ENCODE data around the gene PARN.
"Not testable (repeated sequence)": the region's sequence is repeated elsewhere in the genome, so short reads cannot be mapped to it uniquely, and the experiment has no call there.

PARN gene

DNA sequence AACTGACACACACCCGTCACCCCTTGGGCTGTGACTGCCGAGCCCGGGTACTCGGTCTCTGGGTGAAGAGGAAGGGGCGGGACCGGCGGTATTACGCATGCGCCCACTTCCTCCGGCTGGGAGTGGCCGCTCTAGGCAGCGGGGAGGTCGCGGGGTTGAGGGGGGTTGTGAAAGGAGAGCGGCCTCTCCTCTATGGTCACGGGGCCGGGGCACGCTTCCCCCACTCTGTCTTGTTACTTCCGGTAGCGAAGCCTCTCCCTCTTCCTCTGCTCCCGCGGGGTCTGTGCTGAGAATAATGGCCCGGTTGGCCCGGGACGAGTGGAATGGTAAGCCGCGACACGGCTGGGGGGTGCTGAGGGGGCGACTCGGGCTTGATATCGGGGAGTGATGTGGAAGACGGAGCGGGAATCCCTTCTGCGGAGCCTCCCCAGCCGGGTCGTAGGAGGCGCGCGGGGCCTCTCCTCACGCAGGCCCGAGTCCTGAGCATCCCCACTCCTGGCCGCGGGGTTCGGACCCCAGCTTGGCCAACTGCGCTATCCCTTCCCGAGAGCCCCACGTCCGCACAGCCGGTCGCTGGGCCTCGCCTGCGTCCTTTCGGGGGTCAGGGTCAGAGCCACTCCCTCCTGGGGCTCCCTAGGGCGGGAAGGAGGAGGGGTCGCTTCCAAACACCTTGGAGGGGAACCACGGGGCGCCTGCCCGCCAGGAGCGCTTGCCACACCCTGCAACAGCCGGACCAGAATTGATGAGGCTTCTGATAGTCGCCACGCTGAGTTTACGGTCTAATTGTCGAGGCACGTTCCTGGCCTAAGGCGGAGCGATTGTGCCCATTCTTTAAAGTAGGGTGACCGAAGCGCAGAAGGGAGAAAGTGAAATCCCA, 2.9 kb upstream of the PARN start, which contains the start of gene BFAR:
Gene BFAR (plus strand): TSS at position 259 of the 877 bp plus-strand sequence. CDS start 11,396 bp downstream, outside the sequence.
- peak; percentile 96 for DNase-seq (ENCODE audit: low spot score)

GRCh38 chr16:14630620-14631330, 715 bp upstream of the PARN start:
- DNase-seq (ENCODE audit: low spot score) = not testable (repeated sequence)

DNA sequence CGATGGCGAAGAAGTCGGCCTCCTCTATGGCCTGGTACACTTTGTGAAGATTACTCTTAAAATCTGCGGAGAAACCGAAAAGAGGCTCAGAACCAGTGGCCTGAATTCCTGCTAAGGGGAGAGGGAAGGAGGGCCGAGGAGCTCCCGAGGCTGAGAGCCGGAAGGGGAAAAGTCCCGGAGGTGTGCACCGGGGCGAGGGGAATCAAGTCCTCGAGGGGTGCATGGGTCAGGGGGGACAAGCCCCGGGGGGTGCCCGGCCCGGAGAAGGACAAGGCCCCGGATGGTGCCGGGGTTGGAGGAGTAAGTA, 495 bp downstream of the PARN start:
- DNase-seq (ENCODE audit: low spot score) = no peak

GRCh38 chr16:14628806-14629611, 1.1 kb downstream of the PARN start:
- DNase-seq (ENCODE audit: low spot score) = no peak

- no peak for DNase-seq (ENCODE audit: low spot score)
Measured at GRCh38 chr16:14627078-14627477, 3.0 kb downstream of the PARN start.

DNA sequence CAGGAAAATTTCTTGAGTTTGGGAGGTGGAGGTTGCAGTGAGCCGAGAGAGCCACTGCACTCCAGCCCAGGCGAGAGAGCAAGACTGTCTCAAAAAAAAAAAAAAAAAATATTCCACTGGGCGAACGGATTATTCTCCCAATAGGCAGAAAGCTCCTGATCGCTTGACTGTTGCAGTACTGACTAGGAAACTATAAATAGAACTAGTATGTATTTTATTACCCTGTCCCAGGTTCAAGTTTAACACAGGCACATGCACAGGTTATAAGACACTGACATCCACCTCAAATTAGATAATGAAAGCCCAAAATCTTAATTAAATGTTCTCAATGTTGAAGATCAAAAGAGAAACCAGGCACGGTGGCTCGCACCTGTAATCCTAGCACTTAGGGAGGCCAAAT, 11.5 kb downstream of the PARN start:
- no peak for DNase-seq (ENCODE audit: low spot score)

DNA sequence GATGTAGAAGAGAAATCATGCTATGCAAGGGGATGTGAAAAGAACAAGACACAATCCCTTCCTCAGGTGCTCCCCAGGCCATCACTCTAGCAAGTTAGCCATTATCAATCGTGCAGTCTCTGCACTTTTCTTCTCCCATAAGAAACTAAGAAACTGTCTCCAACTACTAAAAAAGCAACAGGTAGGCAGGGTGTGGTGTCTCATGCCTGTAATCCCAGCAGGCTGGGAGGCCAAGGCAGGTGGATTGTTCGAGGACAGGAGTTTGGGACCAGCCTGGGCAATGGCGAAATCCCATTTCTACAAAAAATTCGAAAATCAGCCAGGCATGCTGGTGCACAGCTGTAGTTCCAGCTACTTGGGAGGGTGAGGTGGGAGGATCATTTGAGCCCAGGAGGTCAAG, 13.8 kb downstream of the PARN start:
- DNase-seq (ENCODE audit: low spot score) = no peak

DNA sequence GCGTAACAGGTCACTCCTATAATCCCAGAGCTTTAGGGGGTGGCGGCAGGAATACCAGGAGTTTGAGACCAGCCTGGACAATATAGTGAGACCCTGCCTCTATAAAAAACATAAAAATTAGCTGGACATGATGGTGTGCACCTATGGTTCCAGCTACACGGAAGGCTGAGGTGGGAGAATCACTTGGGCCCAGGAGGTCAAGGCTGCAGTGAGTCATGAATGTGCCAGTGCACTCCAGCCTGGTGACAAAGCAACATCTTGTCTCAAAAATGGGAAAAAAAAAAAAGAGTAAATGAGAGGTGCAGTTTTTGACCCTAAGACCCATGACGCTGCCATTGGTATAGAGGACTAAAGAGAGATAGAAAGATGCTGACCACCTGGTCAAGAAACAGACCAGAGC, 16.1 kb downstream of the PARN start:
- DNase-seq (ENCODE audit: low spot score) = no peak

DNA sequence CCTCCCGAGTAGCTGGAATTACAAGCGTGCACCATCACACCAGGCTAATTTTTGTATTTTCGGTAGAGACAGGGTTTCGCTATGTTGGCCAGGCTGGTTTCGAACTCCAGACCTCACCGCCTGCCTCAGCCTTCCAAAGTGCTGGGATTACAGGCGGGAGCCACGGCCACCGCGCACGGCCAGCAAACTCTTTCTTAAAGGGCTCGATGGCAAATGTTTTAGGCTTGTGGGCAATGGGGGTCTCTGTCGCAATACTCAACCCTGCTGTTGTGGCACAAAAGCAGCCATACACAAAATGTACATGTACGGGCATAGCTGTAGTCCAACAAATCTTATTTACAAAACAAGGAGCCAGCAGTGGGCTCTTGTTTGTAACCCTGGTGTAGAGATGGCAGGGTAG, 18.4 kb downstream of the PARN start:
- no peak for DNase-seq (ENCODE audit: low spot score)

- DNase-seq (ENCODE audit: low spot score) = no peak
Measured at GRCh38 chr16:14609716-14610115, 20.3 kb downstream of the PARN start.

DNA sequence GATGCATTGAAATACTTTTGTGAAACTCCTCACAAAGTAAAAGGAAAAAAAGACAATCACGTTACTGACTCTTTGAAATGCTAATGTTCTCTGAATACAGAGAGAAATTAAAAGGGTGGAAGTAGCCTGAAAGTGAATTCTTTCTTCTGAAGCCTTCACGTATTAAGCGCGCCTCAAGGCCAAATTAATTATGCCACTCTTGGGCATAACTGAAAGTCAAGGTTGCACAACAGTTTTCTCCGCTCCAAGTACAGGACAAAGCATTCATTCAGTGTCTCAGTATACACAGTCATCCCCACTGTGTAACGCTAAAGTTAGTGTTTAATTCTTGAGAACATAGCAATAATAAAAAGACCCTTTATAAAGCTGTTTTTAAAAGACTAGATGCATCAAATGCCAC, 21.5 kb downstream of the PARN start:
- DNase-seq (ENCODE audit: low spot score) = peak; percentile 91

DNA sequence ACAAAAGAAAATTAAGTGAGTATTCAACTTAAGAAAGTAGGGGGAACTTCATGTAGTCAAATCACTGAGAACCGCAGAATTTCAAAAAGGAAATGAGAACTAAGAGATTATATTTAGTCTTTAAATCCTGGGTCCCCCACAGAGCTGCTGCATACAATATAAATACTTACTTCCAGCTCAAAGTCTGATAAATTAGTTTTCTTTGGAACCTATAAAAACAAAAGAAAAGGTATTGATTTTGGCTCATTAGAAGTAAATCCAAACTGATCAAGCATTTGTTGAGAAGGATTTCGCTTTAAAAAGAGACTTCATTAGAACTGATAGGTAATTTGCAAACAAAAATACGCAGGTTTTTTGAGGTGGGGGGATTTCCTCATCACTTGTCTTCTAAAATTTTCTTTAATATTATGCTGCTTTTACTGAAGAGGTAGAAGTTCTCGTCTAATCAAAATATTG, 21.9 kb downstream of the PARN start:
- DNase-seq (ENCODE audit: low spot score) = no peak

GRCh38 chr16:14606102-14606501, 24.0 kb downstream of the PARN start:
- no peak for DNase-seq (ENCODE audit: low spot score)

- DNase-seq (ENCODE audit: low spot score) = no peak
Measured at GRCh38 chr16:14602443-14602963, 27.6 kb downstream of the PARN start.

GRCh38 chr16:14600164-14600563, 29.9 kb downstream of the PARN start:
- DNase-seq (ENCODE audit: low spot score) = peak; percentile 28

DNA sequence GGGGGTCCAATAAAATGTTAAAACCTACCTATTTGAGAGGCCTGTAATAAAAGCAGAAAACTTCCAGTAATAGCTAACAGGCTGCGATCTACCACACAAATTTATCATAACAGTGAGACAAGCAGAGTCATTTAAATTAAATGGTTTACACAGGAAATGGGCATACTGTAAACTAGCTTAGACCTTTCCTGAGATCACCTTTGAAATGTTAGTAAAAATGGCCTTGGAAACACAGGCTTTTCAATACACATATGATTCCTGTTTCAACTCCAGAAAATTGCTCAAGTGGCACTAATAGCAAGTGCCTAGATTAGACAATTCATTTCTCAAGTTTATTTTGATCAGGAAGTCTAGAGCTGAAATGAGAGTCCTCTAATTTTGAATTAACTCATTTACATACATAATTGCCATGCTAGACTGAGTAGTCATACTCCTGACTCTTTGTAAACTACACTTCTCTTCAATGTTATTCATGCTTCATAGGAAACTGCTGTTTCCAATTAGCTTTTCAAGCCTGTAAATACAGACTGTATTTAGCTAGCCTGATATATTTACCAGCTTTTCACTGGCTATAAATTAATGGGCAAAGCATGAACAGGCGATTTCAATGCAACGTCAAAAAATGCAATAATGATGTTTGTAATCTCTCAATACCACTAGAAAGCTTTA, 43.3 kb downstream of the PARN start:
- DNase-seq (ENCODE audit: low spot score) = no peak

DNA sequence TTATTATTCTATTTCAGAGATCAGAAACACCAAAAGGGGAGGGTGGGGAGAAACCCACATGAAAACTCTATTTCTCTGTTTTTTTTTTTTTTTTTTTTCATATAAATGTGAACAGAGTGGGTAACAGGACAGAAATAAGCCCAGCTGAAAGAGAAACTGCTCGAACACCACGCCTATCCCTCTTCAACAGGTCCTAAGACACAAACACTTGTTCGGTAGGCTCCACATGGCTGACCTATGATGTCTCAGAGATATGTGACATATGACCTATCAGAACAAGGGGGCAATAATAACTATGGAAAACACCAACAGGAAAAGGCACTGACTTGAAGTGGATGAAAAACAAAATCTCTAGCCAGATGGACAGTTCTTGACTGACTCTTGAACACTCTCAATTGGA, 44.8 kb downstream of the PARN start:
- DNase-seq (ENCODE audit: low spot score) = no peak

- DNase-seq (ENCODE audit: low spot score) = not testable (repeated sequence)
Measured at GRCh38 chr16:14580926-14581325, 49.1 kb downstream of the PARN start.

DNA sequence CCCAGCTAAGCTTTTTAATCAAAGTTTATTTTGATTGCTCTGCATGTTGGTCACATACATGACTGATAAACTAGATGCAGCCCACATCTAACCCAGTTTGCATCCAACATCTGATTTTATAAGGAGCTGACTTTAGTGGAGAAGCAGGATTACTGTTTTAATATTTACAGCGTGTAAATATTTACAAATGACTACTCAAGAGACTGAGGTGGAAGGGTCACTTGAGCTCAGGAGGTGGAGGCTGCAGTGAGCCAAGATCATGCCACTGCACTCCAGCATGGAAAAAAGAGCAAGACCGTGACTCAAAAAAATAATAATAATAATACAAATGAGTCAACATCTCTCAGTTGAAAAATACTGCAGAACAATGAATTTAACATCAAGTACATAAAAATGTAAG, 50.8 kb downstream of the PARN start:
- DNase-seq (ENCODE audit: low spot score) = no peak

GRCh38 chr16:14576532-14576931, 53.5 kb downstream of the PARN start:
- no peak for DNase-seq (ENCODE audit: low spot score)

DNA sequence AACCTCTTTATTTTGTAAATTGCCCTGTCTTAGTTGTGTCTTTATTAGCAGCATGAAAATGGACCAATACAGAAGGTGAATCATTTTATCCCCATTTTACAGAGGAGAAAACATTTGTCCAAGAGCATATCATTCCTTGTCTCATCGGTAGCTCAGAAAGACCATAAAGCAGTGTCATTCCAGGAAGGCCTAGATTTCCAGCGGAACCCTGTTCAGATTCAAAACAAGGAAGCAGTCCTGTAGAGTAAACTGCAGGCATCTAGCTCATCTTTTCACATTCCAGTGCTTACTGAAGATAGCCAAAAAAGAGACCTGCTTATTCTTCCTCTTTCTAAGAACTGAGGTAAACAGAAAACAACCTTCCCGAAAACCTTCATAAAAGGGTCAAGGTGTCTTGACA, 54.0 kb downstream of the PARN start:
- no peak for DNase-seq (ENCODE audit: low spot score)
